ENCODE data around the gene TPPP3.
"Not testable (repeated sequence)": the region's sequence is repeated elsewhere in the genome, so short reads cannot be mapped to it uniquely, and the experiment has no call there.

Gene TPPP3

GRCh38 chr16:67389911-67390815 is 3.1 kb downstream of the TPPP3 start:
- DNase-seq (ENCODE audit: low read depth) = no peak

DNA sequence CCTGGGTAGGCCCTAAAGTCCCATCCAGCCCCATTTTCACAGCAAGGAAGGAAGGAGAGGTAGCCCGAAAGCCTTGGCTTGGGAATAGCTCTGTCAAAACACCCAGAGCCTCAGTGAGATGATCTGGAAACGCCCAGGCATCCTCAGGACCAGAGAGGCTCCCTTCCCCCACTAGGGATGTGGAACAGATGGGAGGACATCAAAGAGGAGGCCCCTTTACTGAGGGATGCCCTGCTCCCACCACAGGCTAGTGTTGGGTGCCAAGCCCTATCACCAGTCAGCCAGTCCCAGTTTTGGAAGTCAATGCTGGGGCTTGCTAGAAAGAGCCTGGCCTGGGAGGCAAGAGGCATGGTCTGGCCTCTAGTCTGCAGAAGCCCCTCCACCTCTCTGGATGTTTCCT is 4.7 kb downstream of the TPPP3 start:
- no peak for DNase-seq (ENCODE audit: low read depth)

DNA sequence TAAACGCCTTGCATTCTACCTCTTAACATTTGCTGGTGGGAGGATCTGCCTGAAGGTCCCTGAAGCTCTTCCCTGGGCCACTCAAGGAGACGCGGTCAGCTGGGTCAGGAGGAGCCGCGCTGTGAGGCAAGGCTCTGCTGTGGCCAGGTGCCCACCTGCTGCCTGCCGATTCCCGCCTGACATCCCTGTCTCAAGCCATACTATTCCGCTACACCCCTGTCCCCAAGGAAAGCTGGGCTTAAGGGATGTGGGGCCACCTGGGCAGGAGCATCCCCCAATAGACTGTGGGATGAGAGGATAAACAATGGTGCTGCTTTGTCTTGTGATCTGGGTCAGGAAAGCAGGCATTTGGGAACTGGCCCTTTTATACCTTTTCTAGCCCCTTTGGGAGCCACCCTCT is 5.1 kb downstream of the TPPP3 start:
- no peak for DNase-seq (ENCODE audit: low read depth)

GRCh38 chr16:67387479-67388079 is 5.7 kb downstream of the TPPP3 start:
- DNase-seq (ENCODE audit: low read depth) = no peak

DNA sequence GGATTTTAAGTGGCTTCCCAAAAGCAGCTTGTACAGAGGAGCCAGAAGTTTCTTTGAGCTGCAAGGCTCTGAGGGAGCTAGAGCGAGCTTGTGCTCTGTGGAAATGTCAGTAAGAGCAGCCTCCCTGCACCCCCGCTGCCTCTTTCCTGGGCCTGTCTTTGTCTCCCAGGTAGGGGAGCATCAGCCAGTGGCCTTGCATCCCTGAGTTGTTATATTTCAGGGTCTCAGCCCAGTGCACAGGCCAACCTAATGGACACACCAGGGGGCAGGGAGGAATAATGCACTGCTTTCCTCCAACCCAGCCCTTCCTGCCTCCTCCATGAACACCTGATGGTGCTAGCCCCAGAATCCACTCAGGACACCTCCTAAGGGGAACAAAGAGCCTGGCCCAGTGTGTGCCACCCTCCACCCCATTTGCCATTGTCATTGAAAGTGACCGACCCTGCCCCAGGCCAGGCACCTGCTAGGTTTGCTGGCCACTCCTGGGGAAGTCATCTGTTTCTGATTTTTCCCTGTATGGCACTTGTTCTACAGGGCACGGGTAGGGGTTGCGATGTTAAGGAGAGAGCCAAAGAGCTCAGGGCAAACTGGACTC is 6.3 kb downstream of the TPPP3 start:
- DNase-seq (ENCODE audit: low read depth) = no peak

GRCh38 chr16:67384778-67385510 is 8.4 kb downstream of the TPPP3 start:
- DNase-seq (ENCODE audit: low read depth) = no peak

DNA sequence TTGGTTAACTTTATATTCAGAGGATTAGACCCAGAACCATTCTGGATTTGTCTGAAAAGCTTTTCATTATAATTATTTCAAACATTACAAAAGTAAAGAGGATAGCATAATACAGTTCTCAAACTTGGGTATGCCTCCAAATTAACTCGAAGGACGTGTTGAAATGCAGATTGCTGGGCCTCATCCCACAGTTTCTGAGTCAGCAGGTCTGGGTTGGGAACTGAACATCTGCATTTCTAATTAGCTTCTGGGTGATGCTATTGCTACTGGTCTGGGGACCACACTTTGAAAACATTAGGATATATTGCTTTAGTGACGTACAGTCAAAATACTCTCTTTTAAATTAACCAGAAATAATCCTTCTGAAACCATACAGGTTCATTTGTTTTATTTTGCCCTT is 10.0 kb downstream of the TPPP3 start:
- no peak for DNase-seq (ENCODE audit: low read depth)

DNA sequence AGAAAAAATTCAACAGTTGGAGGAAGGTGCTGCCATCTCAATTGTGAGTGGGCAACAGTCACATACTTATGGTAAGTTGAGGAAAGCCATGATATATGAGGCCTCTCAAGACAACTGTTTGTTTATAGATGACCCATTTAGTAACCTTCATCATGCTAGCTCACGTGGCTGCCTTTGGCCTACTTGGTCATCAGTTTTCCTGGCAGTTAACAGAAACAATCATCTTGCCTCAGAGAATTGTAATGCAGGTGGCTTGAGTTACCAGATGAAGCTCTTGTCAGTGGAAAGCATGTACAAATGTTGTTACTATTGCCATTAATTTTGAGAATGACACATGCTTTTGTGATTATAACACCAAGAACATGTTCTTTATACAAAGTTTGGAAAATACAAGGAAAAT is 14.7 kb downstream of the TPPP3 start:
- no peak for DNase-seq (ENCODE audit: low read depth)

DNA sequence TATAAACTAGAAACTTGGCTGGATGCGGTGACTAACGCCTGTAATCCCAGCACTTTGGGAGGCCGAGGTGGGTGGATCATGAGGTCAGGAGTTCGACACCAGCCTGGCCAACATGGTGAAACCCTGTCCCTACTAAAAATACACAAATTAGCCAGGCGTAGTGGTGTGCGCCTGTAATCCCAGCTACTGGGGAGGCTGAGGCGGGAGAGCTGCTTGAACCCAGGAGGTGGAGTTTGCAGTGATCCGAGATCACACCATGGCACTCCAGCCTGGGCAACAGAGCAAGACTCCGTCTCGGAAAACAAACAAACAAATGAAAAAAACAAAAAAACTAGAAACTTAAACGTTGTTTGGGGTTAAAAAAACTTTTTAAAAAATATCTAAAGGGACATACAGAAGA is 17.3 kb downstream of the TPPP3 start:
- not testable (repeated sequence) for DNase-seq (ENCODE audit: low read depth)

GRCh38 chr16:67372664-67373063 is 20.6 kb downstream of the TPPP3 start:
- no peak for DNase-seq (ENCODE audit: low read depth)

GRCh38 chr16:67370661-67371060 is 22.6 kb downstream of the TPPP3 start:
- no peak for DNase-seq (ENCODE audit: low read depth)

DNA sequence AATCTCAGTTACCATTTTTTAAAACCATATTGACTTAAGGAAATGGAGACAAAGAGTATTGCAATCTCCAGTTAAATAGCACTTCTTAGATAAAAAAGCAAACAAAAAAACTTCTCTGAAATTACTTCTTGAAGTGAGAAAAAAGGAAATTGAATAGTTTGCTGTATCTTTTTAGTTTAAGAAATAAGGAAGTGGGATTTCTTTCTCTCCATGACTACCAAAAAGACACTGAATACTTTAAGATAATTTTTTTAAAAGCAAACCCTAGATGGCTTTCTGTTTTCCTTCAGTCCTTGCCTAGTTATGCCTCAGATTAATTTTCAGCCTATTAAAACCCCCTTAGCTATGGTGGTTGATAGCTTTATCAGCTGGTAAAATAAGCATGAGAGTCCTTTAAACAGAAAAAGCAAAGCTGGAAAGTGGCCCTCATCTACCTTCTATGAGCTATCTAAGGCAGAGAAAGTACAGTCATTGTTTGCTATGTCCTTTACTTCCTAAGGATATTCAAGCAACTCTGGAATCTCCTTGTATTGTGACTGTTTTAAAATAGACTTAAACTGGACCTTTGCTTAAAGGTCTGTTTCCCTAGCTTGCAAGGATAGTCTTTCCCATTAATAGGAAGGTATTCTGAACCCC is 28.6 kb downstream of the TPPP3 start:
- no peak for DNase-seq (ENCODE audit: low read depth)

- DNase-seq (ENCODE audit: low read depth) = no peak
Measured at GRCh38 chr16:67361038-67361437, 32.3 kb downstream of the TPPP3 start.

DNA sequence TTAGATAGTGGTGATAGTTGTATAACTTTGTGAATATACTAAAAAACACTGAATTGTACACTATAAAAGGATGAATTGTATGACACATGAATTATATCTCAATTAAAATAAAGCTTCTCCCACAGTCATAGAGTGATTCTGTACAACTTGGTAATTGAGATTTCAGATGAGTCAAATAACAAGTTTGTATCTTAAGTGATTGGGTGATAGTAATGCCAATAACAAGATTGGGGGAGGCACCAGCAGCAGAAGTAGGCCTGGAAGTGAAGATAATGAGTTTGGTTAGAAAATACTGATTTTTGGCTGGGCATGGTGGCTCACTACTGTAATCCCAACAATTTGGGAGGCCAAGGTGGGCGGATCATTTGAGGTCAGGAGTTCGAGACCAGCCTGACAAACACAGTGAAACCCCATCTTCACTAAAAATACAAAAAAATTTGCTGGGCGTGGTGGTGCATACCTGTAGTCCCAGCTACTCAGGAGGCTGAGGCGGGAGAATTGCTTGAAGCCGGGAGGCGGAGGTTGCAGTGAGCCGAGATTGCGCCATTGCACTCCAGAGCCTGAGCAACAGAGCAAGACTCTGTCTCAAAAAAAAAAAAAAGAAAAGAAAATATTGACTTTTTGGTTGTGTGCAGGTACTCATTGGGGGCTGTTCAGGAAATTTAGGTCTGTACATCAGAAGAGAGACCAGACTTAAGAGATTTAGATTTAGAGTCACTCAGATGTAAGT is 33.6 kb downstream of the TPPP3 start:
- not testable (repeated sequence) for DNase-seq (ENCODE audit: low read depth)

GRCh38 chr16:67357561-67357960 is 35.7 kb downstream of the TPPP3 start:
- DNase-seq (ENCODE audit: low read depth) = no peak

- DNase-seq (ENCODE audit: low read depth) = no peak
Measured at GRCh38 chr16:67356396-67356795, 36.9 kb downstream of the TPPP3 start.

- DNase-seq (ENCODE audit: low read depth) = not testable (repeated sequence)
Measured at GRCh38 chr16:67352463-67352862, 40.8 kb downstream of the TPPP3 start.

DNA sequence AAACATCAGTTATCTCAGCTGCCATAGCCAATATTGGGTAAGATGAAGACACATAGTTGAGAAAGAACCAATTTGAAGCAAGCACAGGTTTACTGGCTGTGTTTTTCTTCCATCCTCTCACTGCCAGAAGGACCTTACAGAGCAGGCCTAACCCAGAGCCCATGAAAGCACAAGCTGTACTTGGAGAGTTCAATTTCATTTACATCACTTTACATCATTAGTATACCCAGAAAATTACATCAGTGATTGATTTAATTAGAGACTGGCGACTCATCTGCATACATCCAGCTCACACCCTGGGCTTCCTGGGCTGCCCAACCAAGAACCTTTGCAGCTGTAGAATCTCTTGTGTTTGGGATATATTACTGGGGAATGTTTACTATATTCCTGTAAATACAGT is 43.0 kb downstream of the TPPP3 start:
- DNase-seq (ENCODE audit: low read depth) = no peak

GRCh38 chr16:67349172-67349571 is 44.1 kb downstream of the TPPP3 start:
- no peak for DNase-seq (ENCODE audit: low read depth)

DNA sequence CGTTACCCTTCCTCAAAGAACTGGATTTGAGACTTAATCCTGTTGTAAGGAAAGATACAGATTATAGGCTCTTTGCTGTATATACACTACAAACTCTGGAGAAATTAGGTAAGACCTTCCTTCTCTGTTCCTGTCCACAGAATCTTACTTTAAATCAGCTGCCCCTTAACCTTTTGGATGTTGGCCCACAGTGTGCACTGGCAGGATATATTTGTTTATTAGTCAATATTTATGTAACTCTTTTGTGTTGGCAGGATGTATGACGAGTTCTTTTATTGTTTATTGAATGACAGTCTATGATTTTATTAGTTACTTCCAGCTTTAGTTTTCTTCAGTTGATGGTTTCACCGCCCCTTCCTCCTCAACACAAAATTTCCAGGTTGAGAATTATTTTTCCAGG is 47.0 kb downstream of the TPPP3 start:
- no peak for DNase-seq (ENCODE audit: low read depth)

GRCh38 chr16:67345401-67345800 is 47.9 kb downstream of the TPPP3 start:
- DNase-seq (ENCODE audit: low read depth) = no peak

Data from activated T-helper 1 cell treated with Interleukin-2 at 50 U/mL for 16 hours (primary cell).